Neuronal stem cell (in vitro differentiated cells): ENCODE data around the gene OPN5. TPM values are rescaled to one million over a fixed set of nuclear protein-coding genes. Genes with fewer than 3 reads are reported as not detected.

Experiments
- DNase-seq: peaks from one replicate; pipeline ENCODE4 v3.0.0-alpha.2; 2013; ENCODE audit warnings: low spot score
- H2AFZ ChIP-seq: one replicate; pipeline ENCODE4 v1.6.1; 2013; ENCODE audit warnings: mild to moderate bottlenecking, low read length, inconsistent platforms
- H2AK5ac ChIP-seq: 2 replicates; pipeline ENCODE4 v1.6.1; 2013; ENCODE audit warnings: low read depth, mild to moderate bottlenecking, inconsistent platforms, low read length, moderate library complexity, mixed read lengths
- H2BK120ac ChIP-seq: 2 replicates; pipeline ENCODE4 v1.6.1; 2013; ENCODE audit warnings: low read depth, mild to moderate bottlenecking, inconsistent platforms, low read length, moderate library complexity, mixed read lengths
- H2BK12ac ChIP-seq: one replicate; pipeline ENCODE4 v1.6.1; 2013; ENCODE audit warnings: low read length, inconsistent platforms
- H2BK15ac ChIP-seq: 2 replicates; pipeline ENCODE4 v1.6.1; 2013; ENCODE audit warnings: mild to moderate bottlenecking, low read length, inconsistent platforms, mixed read lengths
- H2BK5ac ChIP-seq: one replicate; pipeline ENCODE4 v1.6.1; 2013; ENCODE audit warnings: inconsistent platforms, mild to moderate bottlenecking, low read length, moderate library complexity
- H3K14ac ChIP-seq: one replicate; pipeline ENCODE4 v1.6.1; 2013; ENCODE audit warnings: low read length, inconsistent platforms
- H3K18ac ChIP-seq: 2 replicates; pipeline ENCODE4 v1.6.1; 2013; ENCODE audit warnings: low read length, inconsistent platforms
- H3K23ac ChIP-seq: 2 replicates; pipeline ENCODE4 v1.6.1; 2013; ENCODE audit warnings: low read depth, mild to moderate bottlenecking, mixed read lengths, low read length, inconsistent platforms; ENCODE audit not compliant: poor library complexity
- H3K27ac ChIP-seq: replicated peaks from 3 replicates; pipeline ENCODE4 v1.5.1; 2013; ENCODE audit warnings: low read length, inconsistent platforms
- H3K27me3 ChIP-seq, 3 experiments: 2 replicates each; pipeline ENCODE4 v1.6.1; 2013; ENCODE audit warnings: low read length in 3 of 3, mild to moderate bottlenecking in 2 of 3, inconsistent platforms in 1 of 3, low read depth in 1 of 3, mixed read lengths in 1 of 3, moderate library complexity in 1 of 3; ENCODE audit not compliant: control insufficient read depth in 3 of 3, insufficient read depth in 3 of 3
- H3K36me3 ChIP-seq, 2 donors: replicated peaks in 1 of 2; 2 replicates each; pipeline ENCODE4 v1.6.1; 2013; ENCODE audit warnings: low read length in 2 of 2; ENCODE audit not compliant: control insufficient read depth in 2 of 2, insufficient read depth in 2 of 2
- H3K4ac ChIP-seq: 2 replicates; pipeline ENCODE4 v1.6.1; 2013; ENCODE audit warnings: inconsistent platforms, mild to moderate bottlenecking, low read length, moderate library complexity
- H3K4me1 ChIP-seq, 2 donors: 1 replicate in 1 of 2; 2 replicates in 1 of 2; pipeline ENCODE4 v1.6.1; 2013; ENCODE audit warnings: low read length in 2 of 2, low read depth in 1 of 2; ENCODE audit not compliant: control insufficient read depth in 2 of 2, insufficient read depth in 1 of 2
- H3K4me2 ChIP-seq: one replicate; pipeline ENCODE4 v1.6.1; 2013; ENCODE audit warnings: mild to moderate bottlenecking, low read length, inconsistent platforms; ENCODE audit not compliant: insufficient read depth, poor library complexity, severe bottlenecking
- H3K4me3 ChIP-seq, 2 donors: 2 replicates each; pipeline ENCODE4 v1.5.1; 2013; ENCODE audit warnings: low read length in 2 of 2, mild to moderate bottlenecking in 2 of 2, inconsistent platforms in 1 of 2, moderate library complexity in 1 of 2
- H3K79me1 ChIP-seq: one replicate; pipeline ENCODE4 v1.6.1; 2013; ENCODE audit warnings: low read depth, mild to moderate bottlenecking, inconsistent platforms, low read length, moderate library complexity
- H3K9ac ChIP-seq: one replicate; pipeline ENCODE4 v1.6.1; 2013; ENCODE audit warnings: mild to moderate bottlenecking, low read depth, low read length, inconsistent platforms; ENCODE audit not compliant: poor library complexity
- H3K9me3 ChIP-seq, 2 donors: replicated peaks in 1 of 2; 2 replicates each; pipeline versions ENCODE3 to v1.6.1; 2013; ENCODE audit warnings: low read length in 2 of 2, mild to moderate bottlenecking in 2 of 2, inconsistent platforms in 1 of 2, low read depth in 1 of 2, mixed read lengths in 1 of 2, moderate library complexity in 1 of 2; ENCODE audit not compliant: control insufficient read depth in 2 of 2, insufficient read depth in 1 of 2
- H4K8ac ChIP-seq: one replicate; pipeline ENCODE4 v1.6.1; 2013; ENCODE audit warnings: low read depth, mild to moderate bottlenecking, inconsistent platforms, low read length, moderate library complexity
- H4K91ac ChIP-seq: one replicate; pipeline ENCODE4 v1.6.1; 2013; ENCODE audit warnings: low read length, low read depth, mild to moderate bottlenecking, inconsistent platforms; ENCODE audit not compliant: poor library complexity
- WGBS, 2 donors: extraction: QIAGEN DNeasy Blood & Tissue Kit; methylation state at CpG; one replicate each; pipeline ENCODE4 v1.1.7; 2013; ENCODE audit warnings: missing lambda C conversion rate in 2 of 2, mixed read lengths in 1 of 2; ENCODE audit not compliant: insufficient read length in 2 of 2, insufficient replicate concordance in 1 of 2; ENCODE audit errors: extremely low coverage in 2 of 2; 5-methylcytosine and 5-hydroxymethylcytosine counted together
- polyA plus RNA-seq, 2 experiments: library from polyadenylated mRNA; stranded (reverse); fragments of 200-250 nt; gene quantifications; one replicate each; pipeline ENCODE4 v1.2.3, GENCODE V29; 2013

OPN5 gene
- 0.01 TPM for polyA plus RNA-seq (2013, experiment 1 of 2)
- polyA plus RNA-seq (2013, experiment 2 of 2): not detected

GRCh38 chr6:47781732-47782131, at the start of gene OPN5:
Gene OPN5, plus strand, starts transcription at chr6:47782032. Its CDS starts 35 bp downstream, at chr6:47782067.
- H3K9me3 ChIP-seq: no peaks in the 10 kb centered on the region

GRCh38 chr6:47733879-47734558, 47.8 kb upstream of the OPN5 start:
- Histone ChIP-seq H3K4me3 (no peak overlapping the region), H2AFZ (no peak overlapping the region), H3K18ac (no peak overlapping the region), H3K36me3 (no peaks in the 10 kb centered on the region), H3K27ac (no peak overlapping the region), H3K9me3 (no peaks in the 10 kb centered on the region), H3K9ac (no peak overlapping the region), H2BK120ac (no peak overlapping the region), H2BK12ac (no peak overlapping the region), H3K4me2 (no peak overlapping the region), H2BK15ac (no peak overlapping the region), H3K4ac (no peak overlapping the region), H3K27me3 (no peaks in the 10 kb centered on the region), H2AK5ac (no peak overlapping the region), H3K4me1 (peaks cover 0 to 3% of the 10 kb centered on the region in 2 donors), H3K14ac (no peak overlapping the region), H3K23ac (no peak overlapping the region), H2BK5ac (no peak overlapping the region), H4K91ac (no peak overlapping the region), H4K8ac (no peak overlapping the region), H3K79me1 (no peaks in the 10 kb centered on the region)
- WGBS, 2 donors: no CpG with 5 or more reads among the region's 2 CpGs
- DNase-seq: no peak

More at GRCh38 chr6:47781732-47782131, at the start of gene OPN5:
- Histone ChIP-seq H3K27me3 (no peaks in the 10 kb centered on the region), H3K4ac (no peak within 1 kb of the TSS), H2BK12ac (no peak within 1 kb of the TSS), H3K14ac (no peak within 1 kb of the TSS), H3K9ac (no peak within 1 kb of the TSS), H3K4me1 (peaks cover 0 to 2% of the 10 kb centered on the region in 2 donors), H3K4me3 (no peak within 1 kb of the TSS), H4K8ac (no peak within 1 kb of the TSS), H2AK5ac (no peak within 1 kb of the TSS), H2AFZ (no peak within 1 kb of the TSS), H2BK15ac (no peak within 1 kb of the TSS), H3K18ac (no peak within 1 kb of the TSS), H3K27ac (no peak within 1 kb of the TSS), H3K36me3 (no peaks in the 10 kb centered on the region), H3K4me2 (no peak within 1 kb of the TSS), H2BK5ac (no peak within 1 kb of the TSS), H3K79me1 (no peaks in the 10 kb centered on the region), H3K23ac (no peak within 1 kb of the TSS), H2BK120ac (no peak within 1 kb of the TSS), H4K91ac (no peak within 1 kb of the TSS)
- WGBS, 2 donors: no CpG with 5 or more reads among the region's 8 CpGs
- no peak for DNase-seq

- no peak overlapping the region for H3K23ac ChIP-seq
- no peak overlapping the region for H3K27ac ChIP-seq
- peaks cover 0 to 3% of the 10 kb centered on the region in 2 donors for H3K4me1 ChIP-seq
- no peak overlapping the region for H4K91ac ChIP-seq
- H2AFZ ChIP-seq: no peak overlapping the region
- no peaks in the 10 kb centered on the region for H3K36me3 ChIP-seq
- no peak overlapping the region for H3K14ac ChIP-seq
- H2BK12ac ChIP-seq: no peak overlapping the region
- H3K4me2 ChIP-seq: no peak overlapping the region
- H3K4ac ChIP-seq: no peak overlapping the region
- no CpG with 5 or more reads among the region's 4 CpGs for WGBS, 2 donors
- no peaks in the 10 kb centered on the region for H3K27me3 ChIP-seq
- no peak overlapping the region for H2AK5ac ChIP-seq
- no peak overlapping the region for H2BK5ac ChIP-seq
- no peak overlapping the region for H3K4me3 ChIP-seq
- no peaks in the 10 kb centered on the region for H3K79me1 ChIP-seq
- H4K8ac ChIP-seq: no peak overlapping the region
- no peak for DNase-seq
- no peaks in the 10 kb centered on the region for H3K9me3 ChIP-seq
- no peak overlapping the region for H2BK15ac ChIP-seq
- no peak overlapping the region for H3K9ac ChIP-seq
- H2BK120ac ChIP-seq: no peak overlapping the region
- H3K18ac ChIP-seq: no peak overlapping the region
Observed at GRCh38 chr6:47734831-47735481, 46.9 kb upstream of the OPN5 start.

- Histone ChIP-seq H3K9ac (no peak overlapping the region), H2BK12ac (no peak overlapping the region), H3K4me3 (no peak overlapping the region), H3K27ac (no peak overlapping the region), H3K27me3 (no peaks in the 10 kb centered on the region), H2AFZ (no peak overlapping the region), H3K18ac (no peak overlapping the region), H3K36me3 (no peaks in the 10 kb centered on the region), H3K23ac (no peak overlapping the region), H3K14ac (no peak overlapping the region), H2BK15ac (no peak overlapping the region), H2BK120ac (no peak overlapping the region), H4K91ac (no peak overlapping the region), H4K8ac (no peak overlapping the region), H3K4me2 (no peak overlapping the region), H3K4me1 (peaks cover 0 to 3% of the 10 kb centered on the region in 2 donors), H2AK5ac (no peak overlapping the region), H3K79me1 (no peaks in the 10 kb centered on the region), H3K4ac (no peak overlapping the region), H3K9me3 (no peaks in the 10 kb centered on the region), H2BK5ac (no peak overlapping the region)
- no peak for DNase-seq
- WGBS, 2 donors: no CpG with 5 or more reads among the region's 7 CpGs
Observed at GRCh38 chr6:47736083-47736700, 45.6 kb upstream of the OPN5 start.
